Neuronal stem cell (in vitro differentiated cells): Measurements from ENCODE around the gene MICAL2.

Source experiments
- DNase-seq: peaks from one replicate; pipeline ENCODE4 v3.0.0-alpha.2; 2013; ENCODE audit warnings: low spot score
- H2AFZ ChIP-seq: one replicate; pipeline ENCODE4 v1.6.1; 2013; ENCODE audit warnings: mild to moderate bottlenecking, low read length, inconsistent platforms
- H2AK5ac ChIP-seq: 2 replicates; pipeline ENCODE4 v1.6.1; 2013; ENCODE audit warnings: low read depth, mild to moderate bottlenecking, inconsistent platforms, low read length, moderate library complexity, mixed read lengths
- H2BK120ac ChIP-seq: 2 replicates; pipeline ENCODE4 v1.6.1; 2013; ENCODE audit warnings: low read depth, mild to moderate bottlenecking, inconsistent platforms, low read length, moderate library complexity, mixed read lengths
- H2BK12ac ChIP-seq: one replicate; pipeline ENCODE4 v1.6.1; 2013; ENCODE audit warnings: low read length, inconsistent platforms
- H2BK15ac ChIP-seq: 2 replicates; pipeline ENCODE4 v1.6.1; 2013; ENCODE audit warnings: mild to moderate bottlenecking, low read length, inconsistent platforms, mixed read lengths
- H2BK5ac ChIP-seq: one replicate; pipeline ENCODE4 v1.6.1; 2013; ENCODE audit warnings: inconsistent platforms, mild to moderate bottlenecking, low read length, moderate library complexity
- H3K14ac ChIP-seq: one replicate; pipeline ENCODE4 v1.6.1; 2013; ENCODE audit warnings: low read length, inconsistent platforms
- H3K18ac ChIP-seq: 2 replicates; pipeline ENCODE4 v1.6.1; 2013; ENCODE audit warnings: low read length, inconsistent platforms
- H3K23ac ChIP-seq: 2 replicates; pipeline ENCODE4 v1.6.1; 2013; ENCODE audit warnings: low read depth, mild to moderate bottlenecking, mixed read lengths, low read length, inconsistent platforms; ENCODE audit not compliant: poor library complexity
- H3K27ac ChIP-seq: replicated peaks from 3 replicates; pipeline ENCODE4 v1.5.1; 2013; ENCODE audit warnings: low read length, inconsistent platforms
- H3K27me3 ChIP-seq, 3 experiments: 2 replicates each; pipeline ENCODE4 v1.6.1; 2013; ENCODE audit warnings: low read length in 3 of 3, mild to moderate bottlenecking in 2 of 3, inconsistent platforms in 1 of 3, low read depth in 1 of 3, mixed read lengths in 1 of 3, moderate library complexity in 1 of 3; ENCODE audit not compliant: control insufficient read depth in 3 of 3, insufficient read depth in 3 of 3
- H3K36me3 ChIP-seq, 2 donors: replicated peaks in 1 of 2; 2 replicates each; pipeline ENCODE4 v1.6.1; 2013; ENCODE audit warnings: low read length in 2 of 2; ENCODE audit not compliant: control insufficient read depth in 2 of 2, insufficient read depth in 2 of 2
- H3K4ac ChIP-seq: 2 replicates; pipeline ENCODE4 v1.6.1; 2013; ENCODE audit warnings: inconsistent platforms, mild to moderate bottlenecking, low read length, moderate library complexity
- H3K4me1 ChIP-seq, 2 donors: 1 replicate in 1 of 2; 2 replicates in 1 of 2; pipeline ENCODE4 v1.6.1; 2013; ENCODE audit warnings: low read length in 2 of 2, low read depth in 1 of 2; ENCODE audit not compliant: control insufficient read depth in 2 of 2, insufficient read depth in 1 of 2
- H3K4me2 ChIP-seq: one replicate; pipeline ENCODE4 v1.6.1; 2013; ENCODE audit warnings: mild to moderate bottlenecking, low read length, inconsistent platforms; ENCODE audit not compliant: insufficient read depth, poor library complexity, severe bottlenecking
- H3K4me3 ChIP-seq, 2 donors: 2 replicates each; pipeline ENCODE4 v1.5.1; 2013; ENCODE audit warnings: low read length in 2 of 2, mild to moderate bottlenecking in 2 of 2, inconsistent platforms in 1 of 2, moderate library complexity in 1 of 2
- H3K79me1 ChIP-seq: one replicate; pipeline ENCODE4 v1.6.1; 2013; ENCODE audit warnings: low read depth, mild to moderate bottlenecking, inconsistent platforms, low read length, moderate library complexity
- H3K9ac ChIP-seq: one replicate; pipeline ENCODE4 v1.6.1; 2013; ENCODE audit warnings: mild to moderate bottlenecking, low read depth, low read length, inconsistent platforms; ENCODE audit not compliant: poor library complexity
- H3K9me3 ChIP-seq, 2 donors: replicated peaks in 1 of 2; 2 replicates each; pipeline versions ENCODE3 to v1.6.1; 2013; ENCODE audit warnings: low read length in 2 of 2, mild to moderate bottlenecking in 2 of 2, inconsistent platforms in 1 of 2, low read depth in 1 of 2, mixed read lengths in 1 of 2, moderate library complexity in 1 of 2; ENCODE audit not compliant: control insufficient read depth in 2 of 2, insufficient read depth in 1 of 2
- H4K8ac ChIP-seq: one replicate; pipeline ENCODE4 v1.6.1; 2013; ENCODE audit warnings: low read depth, mild to moderate bottlenecking, inconsistent platforms, low read length, moderate library complexity
- H4K91ac ChIP-seq: one replicate; pipeline ENCODE4 v1.6.1; 2013; ENCODE audit warnings: low read length, low read depth, mild to moderate bottlenecking, inconsistent platforms; ENCODE audit not compliant: poor library complexity
- WGBS, 2 donors: extraction: QIAGEN DNeasy Blood & Tissue Kit; methylation state at CpG; one replicate each; pipeline ENCODE4 v1.1.7; 2013; ENCODE audit warnings: missing lambda C conversion rate in 2 of 2, mixed read lengths in 1 of 2; ENCODE audit not compliant: insufficient read length in 2 of 2, insufficient replicate concordance in 1 of 2; ENCODE audit errors: extremely low coverage in 2 of 2; 5-methylcytosine and 5-hydroxymethylcytosine counted together

The MICAL2 gene

GRCh38 chr11:12121517-12121916 is 11.1 kb downstream of the MICAL2 start:
- H3K27ac ChIP-seq = no peak overlapping the region
- no peak overlapping the region for H2AK5ac ChIP-seq
- no peak overlapping the region for H3K14ac ChIP-seq
- no peak overlapping the region for H4K8ac ChIP-seq
- H3K23ac ChIP-seq = no peak overlapping the region
- no peak overlapping the region for H2BK15ac ChIP-seq
- H3K4me3 ChIP-seq = no peak overlapping the region
- peaks cover 0 to 8% of the 10 kb centered on the region in 2 donors for H3K4me1 ChIP-seq
- H2BK120ac ChIP-seq = no peak overlapping the region
- no peak overlapping the region for H3K18ac ChIP-seq
- no peak overlapping the region for H3K9ac ChIP-seq
- H3K9me3 ChIP-seq = no peaks in the 10 kb centered on the region
- no peak overlapping the region for H3K4me2 ChIP-seq
- no peaks in the 10 kb centered on the region for H3K79me1 ChIP-seq
- no peak overlapping the region for H3K4ac ChIP-seq
- H3K27me3 ChIP-seq = peaks cover 0 to 14% (median 0%) of the 10 kb centered on the region in 3 experiments
- H2BK12ac ChIP-seq = no peak overlapping the region
- H3K36me3 ChIP-seq = no peaks in the 10 kb centered on the region
- no peak for DNase-seq
- H2BK5ac ChIP-seq = no peak overlapping the region
- H4K91ac ChIP-seq = no peak overlapping the region
- WGBS, 2 donors = no CpG with 5 or more reads among the region's 5 CpGs
- no peak overlapping the region for H2AFZ ChIP-seq

- no peak overlapping the region for H3K4ac ChIP-seq
- H3K4me1 ChIP-seq = peaks cover 0 to 8% of the 10 kb centered on the region in 2 donors
- H2BK5ac ChIP-seq = no peak overlapping the region
- H3K27me3 ChIP-seq = peaks cover 0 to 8% (median 0%) of the 10 kb centered on the region in 3 experiments
- no peak overlapping the region for H4K8ac ChIP-seq
- H2BK12ac ChIP-seq = no peak overlapping the region
- no peaks in the 10 kb centered on the region for H3K79me1 ChIP-seq
- H3K14ac ChIP-seq = no peak overlapping the region
- H3K36me3 ChIP-seq = no peaks in the 10 kb centered on the region
- no peak overlapping the region for H3K18ac ChIP-seq
- no peak overlapping the region for H3K23ac ChIP-seq
- DNase-seq = no peak
- no peak overlapping the region for H2BK120ac ChIP-seq
- H3K9ac ChIP-seq = no peak overlapping the region
- H2AK5ac ChIP-seq = no peak overlapping the region
- no peak overlapping the region for H4K91ac ChIP-seq
- no CpG with 5 or more reads among the region's 6 CpGs for WGBS, 2 donors
- no peak overlapping the region for H2BK15ac ChIP-seq
- H3K9me3 ChIP-seq = no peaks in the 10 kb centered on the region
- H3K4me3 ChIP-seq = no peak overlapping the region
- H2AFZ ChIP-seq = no peak overlapping the region
- no peak overlapping the region for H3K4me2 ChIP-seq
- no peak overlapping the region for H3K27ac ChIP-seq
Measured at GRCh38 chr11:12122083-12122482, 11.7 kb downstream of the MICAL2 start.

GRCh38 chr11:12123273-12123672 is 12.9 kb downstream of the MICAL2 start:
- H3K27ac ChIP-seq = no peak overlapping the region

GRCh38 chr11:12123799-12124198 is 13.4 kb downstream of the MICAL2 start:
- Histone ChIP-seq H3K9ac (no peak overlapping the region), H2AK5ac (no peak overlapping the region), H3K4me1 (peaks cover 0 to 8% of the 10 kb centered on the region in 2 donors), H3K79me1 (no peaks in the 10 kb centered on the region), H3K18ac (no peak overlapping the region), H3K14ac (no peak overlapping the region), H3K9me3 (no peaks in the 10 kb centered on the region), H3K36me3 (no peaks in the 10 kb centered on the region), H2BK5ac (no peak overlapping the region), H2BK120ac (no peak overlapping the region), H4K8ac (no peak overlapping the region), H3K4me3 (no peak overlapping the region), H3K27ac (no peak overlapping the region), H3K4ac (no peak overlapping the region), H2BK12ac (no peak overlapping the region), H4K91ac (no peak overlapping the region), H3K4me2 (no peak overlapping the region), H2BK15ac (no peak overlapping the region), H3K27me3 (peaks cover 0 to 6% (median 0%) of the 10 kb centered on the region in 3 experiments), H3K23ac (no peak overlapping the region), H2AFZ (no peak overlapping the region)
- no peak for DNase-seq
- no CpG with 5 or more reads among the region's 3 CpGs for WGBS, 2 donors

More at GRCh38 chr11:12123273-12123672, 12.9 kb downstream of the MICAL2 start:
- no peak overlapping the region for H2BK15ac ChIP-seq
- H3K4me2 ChIP-seq = no peak overlapping the region
- no peak overlapping the region for H2BK120ac ChIP-seq
- H3K79me1 ChIP-seq = no peaks in the 10 kb centered on the region
- no peaks in the 10 kb centered on the region for H3K9me3 ChIP-seq
- no peak overlapping the region for H4K8ac ChIP-seq
- H2AFZ ChIP-seq = no peak overlapping the region
- no peak for DNase-seq
- peaks cover 0 to 6% (median 0%) of the 10 kb centered on the region in 3 experiments for H3K27me3 ChIP-seq
- H2AK5ac ChIP-seq = no peak overlapping the region
- H3K23ac ChIP-seq = no peak overlapping the region
- H3K4me3 ChIP-seq = no peak overlapping the region
- no peak overlapping the region for H4K91ac ChIP-seq
- H2BK12ac ChIP-seq = no peak overlapping the region
- no peak overlapping the region for H2BK5ac ChIP-seq
- WGBS, 2 donors = no CpG with 5 or more reads among the region's 4 CpGs
- no peak overlapping the region for H3K14ac ChIP-seq
- no peaks in the 10 kb centered on the region for H3K36me3 ChIP-seq
- H3K9ac ChIP-seq = no peak overlapping the region
- no peak overlapping the region for H3K4ac ChIP-seq
- peaks cover 0 to 8% of the 10 kb centered on the region in 2 donors for H3K4me1 ChIP-seq
- no peak overlapping the region for H3K18ac ChIP-seq
